HG03280 (cell line): ENCODE results near the gene ZNF783.
"Not testable (repeated sequence)": the region's sequence is repeated elsewhere in the genome, so short reads cannot be mapped to it uniquely, and the experiment has no call there.

Source experiments
- ATAC-seq: cut with Tn5 transposase; IDR thresholded peaks from one replicate; pipeline ENCODE4 v1.9.1; 2021; ENCODE audit warnings: mild to moderate bottlenecking, moderate library complexity; ENCODE audit not compliant: unreplicated experiment

ZNF783 gene

DNA sequence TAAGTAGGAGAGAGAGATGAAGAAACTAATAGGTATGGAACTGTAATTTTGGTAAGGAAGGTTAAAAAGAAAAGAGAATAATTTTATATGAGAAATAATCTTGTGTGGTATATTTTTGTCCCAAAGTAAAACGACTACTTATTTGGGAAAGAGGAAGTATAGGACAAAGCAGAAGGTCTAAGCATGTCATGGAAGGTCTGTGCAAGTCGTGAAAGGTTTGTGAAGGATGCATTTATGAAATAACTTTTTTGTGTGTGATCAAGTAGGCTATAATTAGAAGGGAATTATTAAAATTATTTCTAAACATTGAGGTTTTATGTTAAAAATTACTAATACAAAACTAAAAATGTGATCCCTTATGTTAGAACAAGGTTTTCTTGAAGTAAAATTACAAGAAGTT is 63.3 kb downstream of the ZNF783 start:
- no peak for ATAC-seq

DNA sequence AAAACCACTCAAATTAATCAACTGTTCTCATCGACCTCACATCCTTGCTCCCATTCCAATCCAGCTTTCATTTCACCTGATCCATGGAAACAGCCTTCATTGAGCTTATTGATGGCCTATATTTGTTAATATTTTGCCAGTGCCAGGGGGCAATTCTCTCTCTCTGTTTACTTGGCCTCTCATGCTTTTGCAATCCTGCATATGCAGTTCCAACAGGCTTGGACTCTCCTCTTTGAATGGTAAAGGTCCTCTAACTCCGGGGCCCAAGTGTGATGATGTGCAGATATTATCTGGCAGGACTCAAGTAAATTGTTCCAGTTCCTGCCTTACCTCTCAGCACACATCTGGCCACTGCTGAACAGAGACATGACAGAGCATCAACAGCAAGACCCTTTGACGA is 67.3 kb downstream of the ZNF783 start:
- no peak for ATAC-seq

DNA sequence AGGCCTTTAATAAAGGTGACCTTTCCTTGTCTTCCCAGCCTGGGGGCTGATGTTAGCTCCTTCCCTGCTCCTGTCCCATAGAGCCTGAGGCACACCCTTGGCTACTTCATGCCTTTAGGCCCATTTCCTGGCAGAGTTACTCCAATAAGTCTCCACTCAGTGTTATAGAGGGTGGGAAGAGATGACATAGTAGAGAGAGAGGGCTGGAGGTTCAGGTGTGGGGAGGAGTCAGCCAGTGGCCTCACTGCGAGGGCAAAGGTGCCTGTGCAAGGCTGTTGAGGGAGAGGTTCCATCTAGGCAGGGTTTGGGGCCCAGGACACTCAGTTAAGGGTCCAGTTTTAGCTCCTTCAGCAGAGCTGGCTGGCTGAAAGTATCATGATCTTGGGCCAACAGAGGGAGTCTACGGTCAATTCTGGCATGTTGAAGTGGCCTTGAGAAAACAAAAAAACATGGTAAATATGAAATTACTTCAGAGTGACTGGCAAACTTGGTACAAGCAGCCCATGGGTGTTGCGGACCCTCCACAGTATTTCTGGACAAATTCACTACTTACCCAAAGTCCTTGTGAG is 67.9 kb downstream of the ZNF783 start:
- ATAC-seq: no peak

DNA sequence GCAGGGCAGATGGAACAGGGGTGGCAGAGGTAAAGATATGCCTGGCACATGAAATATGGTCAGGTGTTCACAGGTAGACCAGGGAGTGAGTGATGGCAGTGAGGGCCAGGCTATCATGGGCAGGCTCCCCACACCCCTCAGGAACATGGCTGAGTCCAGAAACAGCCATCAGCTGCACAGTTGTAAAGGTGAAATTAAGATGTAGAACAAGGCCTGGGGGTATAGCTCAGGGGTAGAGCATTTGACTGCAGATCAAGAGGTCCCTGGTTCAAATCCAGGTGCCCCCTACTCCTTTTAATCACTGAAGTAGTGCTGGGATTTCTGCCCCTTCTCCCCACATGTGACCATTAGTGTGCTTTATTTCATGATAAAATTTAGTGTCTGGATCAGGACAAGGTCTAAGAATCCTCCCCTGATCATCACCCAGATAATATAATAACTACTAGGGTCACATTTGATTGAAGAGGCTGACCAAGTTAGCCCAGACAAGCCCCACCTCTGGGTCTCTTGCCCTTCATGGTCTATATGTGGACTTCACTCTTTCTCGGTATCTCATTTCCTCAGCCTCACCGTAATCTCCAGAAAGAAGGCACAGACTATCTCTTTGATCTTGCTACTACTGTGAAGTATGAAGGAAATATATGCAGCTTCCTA is 69.0 kb downstream of the ZNF783 start:
- ATAC-seq: no peak

DNA sequence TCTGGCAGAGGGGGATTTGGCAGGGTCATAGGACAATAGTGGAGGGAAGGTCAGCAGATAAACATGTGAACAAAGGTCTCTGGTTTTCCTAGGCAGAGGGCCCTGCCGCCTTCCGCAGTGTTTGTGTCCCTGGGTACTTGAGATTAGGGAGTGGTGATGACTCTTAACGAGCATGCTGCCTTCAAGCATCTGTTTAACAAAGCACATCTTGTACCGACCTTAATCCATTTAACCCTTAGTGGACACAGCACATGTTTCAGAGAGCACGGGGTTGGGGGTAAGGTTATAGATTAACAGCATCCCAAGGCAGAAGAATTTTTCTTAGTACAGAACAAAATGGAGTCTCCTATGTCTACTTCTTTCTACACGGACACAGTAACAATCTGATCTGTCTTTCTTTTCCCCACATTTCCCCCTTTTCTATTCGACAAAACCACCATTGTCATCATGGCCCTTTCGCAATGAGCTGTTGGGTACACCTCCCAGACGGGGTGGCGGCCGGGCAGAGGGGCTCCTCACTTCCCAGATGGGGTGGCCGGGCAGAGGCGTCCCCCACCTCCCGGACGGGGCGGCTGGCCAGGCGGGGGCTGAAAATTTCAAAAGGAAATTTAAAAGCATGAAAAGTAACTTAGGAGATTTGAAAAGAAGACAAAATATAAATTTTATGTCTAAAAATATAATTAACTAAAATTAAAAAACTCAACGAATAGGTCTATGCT is 70.8 kb downstream of the ZNF783 start:
- ATAC-seq: not testable (repeated sequence)

DNA sequence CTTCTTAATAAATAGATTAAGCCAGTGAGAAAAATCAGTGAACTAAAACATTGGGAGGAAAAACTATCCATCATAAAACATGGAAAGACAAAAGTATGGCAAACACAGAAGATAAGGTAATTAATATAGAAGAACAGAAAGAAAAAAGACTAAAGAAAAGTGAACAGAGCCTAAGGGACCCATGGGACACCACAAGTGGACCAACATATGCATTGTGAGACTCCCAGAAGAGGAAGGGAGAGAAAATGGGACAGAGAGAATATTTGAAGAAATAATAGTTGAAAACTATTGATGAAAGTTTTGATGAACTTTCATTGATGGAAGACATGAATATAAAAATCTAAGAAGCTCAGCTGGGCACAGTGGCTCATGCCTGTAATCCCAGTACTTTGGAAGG is 71.3 kb downstream of the ZNF783 start:
- ATAC-seq: no peak

DNA sequence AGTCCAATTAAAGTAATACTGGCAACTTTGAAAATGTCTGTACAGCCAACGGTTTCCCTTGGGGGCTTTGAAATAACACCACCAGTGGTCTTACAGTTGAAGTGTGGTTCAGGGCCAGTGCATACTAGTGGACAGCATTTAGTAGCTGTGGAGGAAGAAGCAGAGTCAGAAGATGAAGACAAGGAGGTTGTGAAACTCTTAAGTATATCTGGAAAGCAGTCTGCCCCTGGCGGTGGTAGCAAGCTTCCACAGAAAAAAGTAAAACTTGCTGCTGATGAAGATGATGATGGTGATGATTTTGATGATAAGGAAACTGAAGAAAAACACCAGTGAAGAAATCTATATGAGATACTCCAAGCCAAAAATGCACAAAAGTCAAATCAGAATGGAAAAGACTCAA is 72.2 kb downstream of the ZNF783 start:
- ATAC-seq: no peak
